Suprapubic skin (tissue), 4 donors: ENCODE measurements around the gene AQP5. TPM values are rescaled to one million over a fixed set of nuclear protein-coding genes. Genes with fewer than 3 reads are reported as not detected.

Experiments
- DNase-seq, 2 donors: peaks; one replicate each; pipeline ENCODE4 v3.0.0-alpha.2; 2019; ENCODE audit warnings: low spot score in 2 of 2
- H3K27ac ChIP-seq: fragments of 200-600 bp; sonication (generic); one replicate; pipeline ENCODE4 v1.5.1; 2019
- H3K27me3 ChIP-seq: fragments of 200-600 bp; sonication (generic); one replicate; pipeline ENCODE4 v1.5.1; 2019
- H3K36me3 ChIP-seq: fragments of 200-600 bp; sonication (generic); one replicate; pipeline ENCODE4 v1.5.1; 2019
- H3K4me1 ChIP-seq: fragments of 200-600 bp; sonication (generic); one replicate; pipeline ENCODE4 v1.5.1; 2019
- H3K4me3 ChIP-seq: fragments of 200-600 bp; sonication (generic); one replicate; pipeline ENCODE4 v1.5.1; 2019; ENCODE audit warnings: mild to moderate bottlenecking
- H3K9me3 ChIP-seq: fragments of 200-600 bp; sonication (generic); one replicate; pipeline ENCODE4 v1.5.1; 2019
- CTCF ChIP-seq, 2 donors: fragments of 200-600 bp in 1 of 2; fragments of 450-650 bp in 1 of 2; sonication (generic) in 1 of 2; IDR thresholded peaks; one replicate each; pipeline ENCODE4 v1.5.1; 2016 to 2019; ENCODE audit warnings: antibody characterized with exemption in 2 of 2, mild to moderate bottlenecking in 1 of 2, moderate library complexity in 1 of 2
- EP300 ChIP-seq: sonication (generic); formaldehyde crosslinking; IDR thresholded peaks from one replicate; pipeline ENCODE4 v1.6.1; 2017; ENCODE audit warnings: antibody characterized with exemption
- POLR2A ChIP-seq, 2 donors: fragments of 450-650 bp; IDR thresholded peaks; one replicate each; pipeline ENCODE4 v1.6.1; 2017; ENCODE audit warnings: antibody characterized with exemption in 2 of 2, mild to moderate bottlenecking in 2 of 2, moderate library complexity in 2 of 2
- POLR2AphosphoS5 ChIP-seq, 3 donors: sonication (generic); formaldehyde crosslinking; IDR thresholded peaks; one replicate each; pipeline ENCODE4 v1.6.1; 2017; ENCODE audit warnings: antibody characterized with exemption in 3 of 3
- WGBS: methylation state at CpG from one replicate; pipeline ENCODE4 v1.1.5; 2018; 5-methylcytosine and 5-hydroxymethylcytosine counted together
- total RNA-seq, 4 donors: library from RNA; depleted of rRNA; stranded (reverse); fragments of >200 nt; gene quantifications; one replicate each; pipeline ENCODE4 v1.1.0, GENCODE V29; 2016

The AQP5 gene
- total RNA-seq, 4 donors from 2014 or later = 128 to 258 (median 196) TPM

GRCh38 chr12:49961993-49962764, 507 bp downstream of the AQP5 start:
- Histone ChIP-seq H3K4me3 (peak overlapping the region; percentile 48), H3K27ac (peak overlapping the region; percentile 40)

DNA sequence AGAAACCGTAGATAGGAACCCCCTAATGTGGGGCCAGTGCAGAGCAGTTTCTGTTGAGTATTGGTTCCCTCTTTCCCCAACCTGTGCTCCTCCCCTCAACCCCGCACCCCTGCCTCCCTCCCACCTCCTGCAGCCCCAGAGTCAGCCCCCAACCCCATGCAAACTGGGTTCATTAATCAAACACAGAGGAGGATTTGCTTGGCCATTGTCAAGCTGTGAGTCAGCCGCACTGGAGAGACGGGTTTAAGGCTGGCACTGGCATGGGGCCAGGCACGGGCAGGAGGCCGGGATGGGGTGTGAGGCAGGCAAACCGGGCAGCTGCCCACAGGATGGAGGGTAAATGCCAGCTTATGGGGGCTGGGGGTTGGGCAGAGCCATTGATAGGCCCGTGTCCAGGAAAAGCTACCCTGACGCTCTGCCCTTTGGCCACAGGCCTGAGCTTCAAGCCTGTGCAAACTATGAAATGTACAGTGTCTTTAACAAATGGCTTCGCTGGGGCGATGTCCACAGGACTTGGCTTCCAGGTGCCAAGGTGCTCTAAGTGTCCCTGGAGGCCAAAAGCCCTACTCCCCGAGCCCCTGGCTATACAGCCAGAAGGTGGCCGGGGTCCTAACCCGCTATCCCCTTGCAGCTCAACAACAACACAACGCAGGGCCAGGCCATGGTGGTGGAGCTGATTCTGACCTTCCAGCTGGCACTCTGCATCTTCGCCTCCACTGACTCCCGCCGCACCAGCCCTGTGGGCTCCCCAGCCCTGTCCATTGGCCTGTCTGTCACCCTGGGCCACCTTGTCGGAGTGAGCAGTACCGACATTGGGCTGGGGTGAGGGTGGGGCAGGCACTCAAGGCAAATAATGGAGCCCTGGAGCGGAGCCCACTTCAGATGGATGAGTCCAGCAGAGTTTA, 1.4 kb downstream of the AQP5 start:
- H3K4me1 ChIP-seq = peaks cover 32% of the 10 kb centered on the region
- H3K9me3 ChIP-seq = no peaks in the 10 kb centered on the region
- DNase-seq = no peak
- H3K4me3 ChIP-seq = peak overlapping the region; percentile 48
- no peaks in the 10 kb centered on the region for H3K36me3 ChIP-seq
- peaks cover 41% of the 10 kb centered on the region for H3K27me3 ChIP-seq
- no peak for TF ChIP-seq CTCF (IDR thresholded peaks at IDR 0.05)
- TF ChIP-seq POLR2A (IDR thresholded peaks at IDR 0.05) = no peak
- no peak for TF ChIP-seq EP300
- no peak for TF ChIP-seq POLR2AphosphoS5 (IDR thresholded peaks at IDR 0.05)
- 38% methylated on average over 11 of the region's 21 CpGs for WGBS
- peak overlapping the region; percentile 40 for H3K27ac ChIP-seq

More at GRCh38 chr12:49961993-49962764, 507 bp downstream of the AQP5 start:
- Histone ChIP-seq H3K27me3 (peaks cover 37% of the 10 kb centered on the region), H3K4me1 (peaks cover 24% of the 10 kb centered on the region), H3K36me3 (no peaks in the 10 kb centered on the region), H3K9me3 (no peaks in the 10 kb centered on the region)
- TF ChIP-seq CTCF (IDR thresholded peaks at IDR 0.05) (no peak), POLR2A (IDR thresholded peaks at IDR 0.05) (no peak), EP300 (no peak), POLR2AphosphoS5 (IDR thresholded peaks at IDR 0.05) (no peak)
- no peak for DNase-seq
- 68% methylated on average over 26 of the region's 37 CpGs for WGBS

GRCh38 chr12:49963976-49964815, 2.5 kb downstream of the AQP5 start:
- no peaks in the 10 kb centered on the region for H3K36me3 ChIP-seq

GRCh38 chr12:49964849-49965624, 3.4 kb downstream of the AQP5 start:
- TF ChIP-seq POLR2A (IDR thresholded peaks at IDR 0.05) (no peak), POLR2AphosphoS5 (IDR thresholded peaks at IDR 0.05) (no peak), EP300 (no peak), CTCF (IDR thresholded peaks at IDR 0.05) (no peak)
- peaks cover 29% of the 10 kb centered on the region for H3K4me1 ChIP-seq
- no peak for DNase-seq
- no peak overlapping the region for H3K27ac ChIP-seq
- no peaks in the 10 kb centered on the region for H3K9me3 ChIP-seq
- WGBS = 68% methylated on average over 10 of the region's 13 CpGs
- peak overlapping the region; percentile 48 for H3K4me3 ChIP-seq
- peaks cover 45% of the 10 kb centered on the region for H3K27me3 ChIP-seq
- no peaks in the 10 kb centered on the region for H3K36me3 ChIP-seq

More at GRCh38 chr12:49963976-49964815, 2.5 kb downstream of the AQP5 start:
- H3K27ac ChIP-seq = no peak overlapping the region
- peaks cover 47% of the 10 kb centered on the region for H3K27me3 ChIP-seq
- no peak for TF ChIP-seq POLR2A (IDR thresholded peaks at IDR 0.05)
- TF ChIP-seq CTCF (IDR thresholded peaks at IDR 0.05) = no peak
- no peak for TF ChIP-seq POLR2AphosphoS5 (IDR thresholded peaks at IDR 0.05)
- no peak for TF ChIP-seq EP300
- DNase-seq = no peak
- WGBS = 84% methylated on average over 14 of the region's 17 CpGs
- no peaks in the 10 kb centered on the region for H3K9me3 ChIP-seq
- peak overlapping the region; percentile 48 for H3K4me3 ChIP-seq
- H3K4me1 ChIP-seq = peaks cover 32% of the 10 kb centered on the region
